GM19099 (cell line): ENCODE measurements around the gene PKMYT1.

Experiments used
- POLR2A ChIP-seq: IDR thresholded peaks from 3 replicates; pipeline ENCODE4 v1.6.1; 2011; ENCODE audit warnings: low read depth; ENCODE audit not compliant: insufficient read length; ENCODE audit errors: extremely low read depth

Gene PKMYT1

GRCh38 chr16:3010510-3010909 is 30.3 kb upstream of the PKMYT1 start:
- TF ChIP-seq POLR2A, result no peak

GRCh38 chr16:3009568-3010390 is 29.5 kb upstream of the PKMYT1 start:
- TF ChIP-seq POLR2A, result no peak

GRCh38 chr16:3008690-3009037 is 28.4 kb upstream of the PKMYT1 start:
- no peak for TF ChIP-seq POLR2A

GRCh38 chr16:3007957-3008689 is 27.9 kb upstream of the PKMYT1 start:
- no peak for TF ChIP-seq POLR2A

- TF ChIP-seq POLR2A, result no peak
These were observed 27.1 kb upstream of the PKMYT1 start for GRCh38 chr16:3007059-3007956.

- no peak for TF ChIP-seq POLR2A
These were observed 24.6 kb upstream of the PKMYT1 start for GRCh38 chr16:3004781-3005284.

GRCh38 chr16:3004319-3004718 is 24.1 kb upstream of the PKMYT1 start:
- TF ChIP-seq POLR2A, result no peak

- no peak for TF ChIP-seq POLR2A
These were observed 23.5 kb upstream of the PKMYT1 start for GRCh38 chr16:3003582-3004270.

- TF ChIP-seq POLR2A, result no peak
These were observed 21.1 kb upstream of the PKMYT1 start for GRCh38 chr16:3001316-3001715.

GRCh38 chr16:3000540-3000939 is 20.3 kb upstream of the PKMYT1 start:
- TF ChIP-seq POLR2A, result no peak

GRCh38 chr16:2999929-3000328 is 19.7 kb upstream of the PKMYT1 start:
- TF ChIP-seq POLR2A, result no peak

- TF ChIP-seq POLR2A, result no peak
These were observed 16.1 kb upstream of the PKMYT1 start for GRCh38 chr16:2996298-2996697.

- no peak for TF ChIP-seq POLR2A
These were observed 12.3 kb upstream of the PKMYT1 start for GRCh38 chr16:2992383-2993081.
